Mesenchymal stem cell (in vitro differentiated cells and primary cell): ENCODE results near the gene TTC13.

Experiments
- DNase-seq: peaks from one replicate; pipeline ENCODE4 v3.0.0-alpha.2; 2013
- H2AFZ ChIP-seq: one replicate; pipeline ENCODE4 v1.6.1; 2013; ENCODE audit warnings: low read depth, mild to moderate bottlenecking, control low read depth, inconsistent platforms, low read length, moderate library complexity
- H2AK5ac ChIP-seq: 2 replicates; pipeline ENCODE4 v1.6.1; 2013; ENCODE audit warnings: low read length, moderate library complexity, mild to moderate bottlenecking, inconsistent platforms; ENCODE audit not compliant: severe bottlenecking
- H2BK120ac ChIP-seq: one replicate; pipeline ENCODE4 v1.6.1; 2013; ENCODE audit warnings: low read depth, mild to moderate bottlenecking, inconsistent platforms, low read length, moderate library complexity
- H2BK12ac ChIP-seq, 2 experiments: one replicate each; pipeline ENCODE4 v1.6.1; 2013; ENCODE audit warnings: inconsistent platforms in 2 of 2, low read length in 2 of 2, mild to moderate bottlenecking in 2 of 2, moderate library complexity in 2 of 2, control low read depth in 1 of 2
- H2BK15ac ChIP-seq: one replicate; pipeline ENCODE4 v1.6.1; 2013; ENCODE audit warnings: mild to moderate bottlenecking, low read depth, inconsistent platforms; ENCODE audit not compliant: poor library complexity, severe bottlenecking
- H2BK5ac ChIP-seq: 2 replicates; pipeline ENCODE4 v1.6.1; 2013; ENCODE audit warnings: low read depth, mild to moderate bottlenecking, low read length, control low read depth, inconsistent platforms; ENCODE audit not compliant: poor library complexity, severe bottlenecking
- H3K14ac ChIP-seq, 2 experiments: one replicate each; pipeline ENCODE4 v1.6.1; 2013; ENCODE audit warnings: inconsistent platforms in 2 of 2, low read length in 2 of 2, control low read depth in 1 of 2, mild to moderate bottlenecking in 1 of 2, moderate library complexity in 1 of 2
- H3K18ac ChIP-seq, 2 experiments: one replicate each; pipeline ENCODE4 v1.6.1; 2013; ENCODE audit warnings: inconsistent platforms in 2 of 2, low read length in 2 of 2, control low read depth in 1 of 2, low read depth in 1 of 2, mild to moderate bottlenecking in 1 of 2
- H3K23ac ChIP-seq, 2 experiments: one replicate each; pipeline ENCODE4 v1.6.1; 2013; ENCODE audit warnings: inconsistent platforms in 2 of 2, low read length in 2 of 2, mild to moderate bottlenecking in 2 of 2, moderate library complexity in 2 of 2, control low read depth in 1 of 2
- H3K27ac ChIP-seq: 2 replicates; pipeline ENCODE4 v1.5.1; 2013; ENCODE audit warnings: mild to moderate bottlenecking, moderate library complexity, low read length, control low read depth, inconsistent platforms; ENCODE audit not compliant: poor library complexity, severe bottlenecking
- H3K27me3 ChIP-seq, 2 experiments: 2 replicates each; pipeline versions ENCODE4 v1.6.1 to v1.7.0; 2013; ENCODE audit warnings: low read length in 2 of 2, mild to moderate bottlenecking in 2 of 2, moderate library complexity in 2 of 2, control low read depth in 1 of 2, inconsistent platforms in 1 of 2; ENCODE audit not compliant: control insufficient read depth in 1 of 2, insufficient read depth in 1 of 2
- H3K36me3 ChIP-seq, 2 experiments: 2 replicates each; pipeline versions ENCODE4 v1.6.1 to v1.7.0; 2013; ENCODE audit warnings: low read length in 2 of 2, control low read depth in 1 of 2, inconsistent platforms in 1 of 2, low read depth in 1 of 2, mild to moderate bottlenecking in 1 of 2; ENCODE audit not compliant: insufficient read depth in 2 of 2, control insufficient read depth in 1 of 2
- H3K4ac ChIP-seq, 2 experiments: one replicate each; pipeline ENCODE4 v1.6.1; 2013; ENCODE audit warnings: inconsistent platforms in 2 of 2, low read length in 2 of 2, mild to moderate bottlenecking in 2 of 2, moderate library complexity in 2 of 2, control low read depth in 1 of 2, low read depth in 1 of 2
- H3K4me1 ChIP-seq: 2 replicates; pipeline ENCODE4 v1.6.1; 2013; ENCODE audit warnings: low read depth, low read length, control low read depth; ENCODE audit not compliant: control insufficient read depth, insufficient read depth
- H3K4me2 ChIP-seq: 2 replicates; pipeline ENCODE4 v1.6.1; 2013; ENCODE audit warnings: low read length, mild to moderate bottlenecking, inconsistent platforms; ENCODE audit not compliant: poor library complexity, severe bottlenecking
- H3K4me3 ChIP-seq, 2 experiments: 2 replicates each; pipeline versions ENCODE4 v1.5.1 to v1.7.0; 2013; ENCODE audit warnings: low read length in 2 of 2, mild to moderate bottlenecking in 2 of 2, control low read depth in 1 of 2, low read depth in 1 of 2; ENCODE audit not compliant: insufficient read depth in 1 of 2
- H3K79me1 ChIP-seq: replicated peaks from 2 replicates; pipeline ENCODE4 v1.6.1; 2013; ENCODE audit warnings: mild to moderate bottlenecking, control low read depth, low read length, inconsistent platforms; ENCODE audit not compliant: poor library complexity, severe bottlenecking
- H3K9ac ChIP-seq: 2 replicates; pipeline ENCODE4 v1.7.0; 2013; ENCODE audit warnings: mild to moderate bottlenecking, low read length, moderate library complexity
- H3K9me3 ChIP-seq: 2 replicates; pipeline ENCODE4 v1.7.0; 2013; ENCODE audit warnings: mild to moderate bottlenecking, low read length; ENCODE audit not compliant: control insufficient read depth
- H4K8ac ChIP-seq: one replicate; pipeline ENCODE4 v1.6.1; 2013; ENCODE audit warnings: inconsistent platforms, mild to moderate bottlenecking, low read length, moderate library complexity
- H4K91ac ChIP-seq: one replicate; pipeline ENCODE4 v1.6.1; 2013; ENCODE audit warnings: mild to moderate bottlenecking, low read length, inconsistent platforms
- WGBS: methylation state at CpG from one replicate; pipeline ENCODE4 v1.1.7; 2013; ENCODE audit warnings: mixed read lengths; 5-methylcytosine and 5-hydroxymethylcytosine counted together

Gene TTC13

DNA sequence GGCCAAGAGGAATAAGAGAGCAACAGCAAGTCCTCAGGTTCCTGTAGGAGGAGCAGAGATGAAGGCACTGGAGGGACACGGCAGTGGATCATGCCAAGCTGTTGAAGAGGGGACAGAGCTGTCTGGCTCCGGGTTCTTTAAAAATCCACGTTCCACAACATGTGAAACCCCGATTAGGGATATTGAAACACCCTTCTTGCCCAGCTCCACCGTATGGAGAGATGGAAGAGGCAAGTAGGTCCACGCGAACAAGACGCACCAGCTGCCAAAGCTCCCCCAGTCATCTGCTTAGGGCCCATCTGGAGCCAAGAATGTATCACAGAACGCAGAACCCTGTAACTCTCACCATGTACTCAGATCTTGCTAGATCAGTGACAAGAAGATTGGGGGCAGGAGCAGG lies 114.2 kb downstream of the TTC13 start:
- no peak for DNase-seq
- H2BK12ac ChIP-seq: no peak overlapping the region
- H3K9ac ChIP-seq: no peak overlapping the region
- H3K18ac ChIP-seq: peak overlapping the region in 1 of 2 experiments; percentile 28
- H3K27ac ChIP-seq: no peak overlapping the region
- H2AFZ ChIP-seq: no peak overlapping the region
- H3K14ac ChIP-seq: no peak overlapping the region
- no peak overlapping the region for H3K4me2 ChIP-seq
- no peak overlapping the region for H3K4ac ChIP-seq
- H3K27me3 ChIP-seq: no peaks in the 10 kb centered on the region
- H3K4me3 ChIP-seq: peak overlapping the region in 1 of 2 experiments; percentile 98
- H2BK5ac ChIP-seq: no peak overlapping the region
- H4K8ac ChIP-seq: no peak overlapping the region
- H2AK5ac ChIP-seq: no peak overlapping the region
- peaks cover 20% of the 10 kb centered on the region for H3K79me1 ChIP-seq
- WGBS: 96% methylated on average over 8 of the region's 9 CpGs
- peaks cover 32% of the 10 kb centered on the region for H3K4me1 ChIP-seq
- no peak overlapping the region for H2BK120ac ChIP-seq
- H2BK15ac ChIP-seq: no peak overlapping the region
- H3K23ac ChIP-seq: no peak overlapping the region
- H4K91ac ChIP-seq: no peak overlapping the region
- H3K9me3 ChIP-seq: no peaks in the 10 kb centered on the region
- peaks cover 9 to 26% of the 10 kb centered on the region in 2 experiments for H3K36me3 ChIP-seq

DNA sequence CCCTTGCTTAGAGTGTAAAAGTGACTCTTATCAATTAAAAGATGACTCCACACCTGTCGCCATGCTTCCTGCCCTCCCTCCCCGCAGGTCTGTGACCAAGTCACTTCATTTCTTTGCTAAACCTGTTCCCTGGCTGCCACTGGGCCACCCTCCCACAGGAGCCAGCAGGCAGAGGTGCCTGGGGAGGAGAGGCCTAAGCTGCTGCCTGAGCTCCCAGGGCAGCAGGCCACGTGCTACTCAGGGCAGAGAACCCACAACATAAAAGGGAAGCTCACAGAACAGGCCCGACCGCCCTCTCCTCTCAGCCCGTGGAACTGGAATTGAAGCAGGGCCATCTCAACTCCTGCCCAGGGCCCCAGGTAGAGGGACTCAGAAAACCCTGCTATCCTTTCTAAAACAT lies 115.2 kb downstream of the TTC13 start:
- Histone ChIP-seq H3K18ac (no peak overlapping the region), H3K79me1 (peaks cover 22% of the 10 kb centered on the region), H3K9me3 (no peaks in the 10 kb centered on the region), H3K27me3 (no peaks in the 10 kb centered on the region), H3K4me3 (peak overlapping the region in 1 of 2 experiments; percentile 11), H3K36me3 (peaks cover 9 to 26% of the 10 kb centered on the region in 2 experiments), H2AFZ (no peak overlapping the region), H3K9ac (no peak overlapping the region), H3K4me2 (no peak overlapping the region), H3K14ac (no peak overlapping the region), H2AK5ac (peak overlapping the region; percentile 71), H2BK12ac (peak overlapping the region in 1 of 2 experiments; percentile 24), H2BK120ac (no peak overlapping the region), H3K4me1 (peaks cover 35% of the 10 kb centered on the region), H2BK15ac (peak overlapping the region; percentile 26), H3K27ac (no peak overlapping the region), H3K23ac (peak overlapping the region in 1 of 2 experiments; percentile 81), H2BK5ac (no peak overlapping the region), H3K4ac (peak overlapping the region; percentile 54 to 79), H4K91ac (no peak overlapping the region), H4K8ac (peak overlapping the region; percentile 81)
- no peak for DNase-seq
- WGBS: 88% methylated on average over 6 of the region's 6 CpGs

DNA sequence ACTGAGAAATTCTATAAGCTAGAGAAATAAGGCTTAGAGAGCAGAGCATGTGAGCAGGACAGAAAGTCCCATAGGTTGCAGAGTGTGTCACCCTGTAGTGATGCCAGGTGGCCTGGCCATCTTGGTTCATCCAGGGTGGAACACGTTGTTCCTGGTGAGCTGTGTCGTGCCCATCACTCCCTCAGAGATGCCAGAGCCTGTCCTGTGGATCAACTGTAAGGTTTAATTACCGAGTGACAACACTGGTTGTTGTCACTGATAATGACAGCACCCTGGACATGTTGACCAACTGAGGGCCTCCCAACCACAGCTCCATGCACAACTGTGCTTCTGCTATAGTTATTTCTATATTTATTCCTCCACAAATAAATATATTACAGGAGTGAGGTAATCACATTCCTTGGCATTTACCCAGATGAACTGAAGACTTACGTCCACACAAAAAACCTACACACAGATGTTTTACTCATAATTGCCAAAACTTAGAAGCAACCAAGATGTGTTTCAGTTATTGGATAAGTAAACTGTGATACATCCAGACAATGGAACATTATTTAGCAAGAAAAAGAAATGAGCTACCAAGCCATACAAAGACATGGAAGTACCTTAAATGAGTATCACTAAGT lies 116.6 kb downstream of the TTC13 start:
- Histone ChIP-seq H3K4me3 (peak overlapping the region in 1 of 2 experiments; percentile 1), H3K27me3 (no peaks in the 10 kb centered on the region), H2AFZ (no peak overlapping the region), H2BK12ac (no peak overlapping the region), H2BK5ac (no peak overlapping the region), H3K9me3 (no peaks in the 10 kb centered on the region), H3K36me3 (peaks cover 9 to 27% of the 10 kb centered on the region in 2 experiments), H3K27ac (peak overlapping the region; percentile 28), H3K4ac (no peak overlapping the region), H2AK5ac (peak overlapping the region; percentile 73), H3K14ac (no peak overlapping the region), H3K18ac (no peak overlapping the region), H3K4me1 (peaks cover 39% of the 10 kb centered on the region), H2BK15ac (no peak overlapping the region), H4K8ac (peak overlapping the region; percentile 73), H3K23ac (no peak overlapping the region), H2BK120ac (no peak overlapping the region), H4K91ac (no peak overlapping the region), H3K9ac (no peak overlapping the region), H3K4me2 (no peak overlapping the region), H3K79me1 (peaks cover 22% of the 10 kb centered on the region)
- peak; percentile 43 for DNase-seq
- WGBS: 85% methylated on average over 3 of the region's 4 CpGs

DNA sequence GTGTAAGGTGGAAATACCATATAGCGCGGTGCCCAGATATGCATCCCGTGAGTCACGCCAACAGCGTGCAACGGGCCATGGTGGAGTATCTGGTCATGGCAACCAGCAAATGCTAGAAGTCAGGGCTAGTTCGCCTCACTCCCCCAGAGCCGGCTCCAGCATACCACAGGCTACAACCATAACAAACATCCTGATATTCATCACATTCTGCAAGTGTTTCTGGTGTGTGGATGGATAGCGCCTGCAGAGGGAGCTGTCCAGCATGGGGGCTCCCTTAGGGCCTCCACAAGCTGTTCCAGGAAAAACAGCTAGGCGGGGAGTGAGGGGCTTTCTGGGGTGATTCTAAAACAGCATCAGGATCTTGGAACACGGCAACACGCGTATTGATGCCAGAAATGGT lies 117.2 kb downstream of the TTC13 start:
- H3K4me3 ChIP-seq: no peak overlapping the region
- no peak for DNase-seq
- H4K8ac ChIP-seq: no peak overlapping the region
- H4K91ac ChIP-seq: no peak overlapping the region
- no peak overlapping the region for H2BK5ac ChIP-seq
- no peak overlapping the region for H3K4ac ChIP-seq
- no peak overlapping the region for H2AFZ ChIP-seq
- no peak overlapping the region for H3K9ac ChIP-seq
- H2AK5ac ChIP-seq: no peak overlapping the region
- H3K14ac ChIP-seq: no peak overlapping the region
- no peaks in the 10 kb centered on the region for H3K27me3 ChIP-seq
- H3K4me2 ChIP-seq: no peak overlapping the region
- 97% methylated on average over 11 of the region's 13 CpGs for WGBS
- H3K79me1 ChIP-seq: peaks cover 22% of the 10 kb centered on the region
- peaks cover 44% of the 10 kb centered on the region for H3K4me1 ChIP-seq
- no peak overlapping the region for H2BK15ac ChIP-seq
- H3K36me3 ChIP-seq: peaks cover 9 to 31% of the 10 kb centered on the region in 2 experiments
- no peaks in the 10 kb centered on the region for H3K9me3 ChIP-seq
- no peak overlapping the region for H2BK12ac ChIP-seq
- no peak overlapping the region for H3K23ac ChIP-seq
- no peak overlapping the region for H2BK120ac ChIP-seq
- no peak overlapping the region for H3K27ac ChIP-seq
- peak overlapping the region in 1 of 2 experiments; percentile 6 for H3K18ac ChIP-seq
